ENCODE measurements around the gene PLBD2.

Gene PLBD2

DNA sequence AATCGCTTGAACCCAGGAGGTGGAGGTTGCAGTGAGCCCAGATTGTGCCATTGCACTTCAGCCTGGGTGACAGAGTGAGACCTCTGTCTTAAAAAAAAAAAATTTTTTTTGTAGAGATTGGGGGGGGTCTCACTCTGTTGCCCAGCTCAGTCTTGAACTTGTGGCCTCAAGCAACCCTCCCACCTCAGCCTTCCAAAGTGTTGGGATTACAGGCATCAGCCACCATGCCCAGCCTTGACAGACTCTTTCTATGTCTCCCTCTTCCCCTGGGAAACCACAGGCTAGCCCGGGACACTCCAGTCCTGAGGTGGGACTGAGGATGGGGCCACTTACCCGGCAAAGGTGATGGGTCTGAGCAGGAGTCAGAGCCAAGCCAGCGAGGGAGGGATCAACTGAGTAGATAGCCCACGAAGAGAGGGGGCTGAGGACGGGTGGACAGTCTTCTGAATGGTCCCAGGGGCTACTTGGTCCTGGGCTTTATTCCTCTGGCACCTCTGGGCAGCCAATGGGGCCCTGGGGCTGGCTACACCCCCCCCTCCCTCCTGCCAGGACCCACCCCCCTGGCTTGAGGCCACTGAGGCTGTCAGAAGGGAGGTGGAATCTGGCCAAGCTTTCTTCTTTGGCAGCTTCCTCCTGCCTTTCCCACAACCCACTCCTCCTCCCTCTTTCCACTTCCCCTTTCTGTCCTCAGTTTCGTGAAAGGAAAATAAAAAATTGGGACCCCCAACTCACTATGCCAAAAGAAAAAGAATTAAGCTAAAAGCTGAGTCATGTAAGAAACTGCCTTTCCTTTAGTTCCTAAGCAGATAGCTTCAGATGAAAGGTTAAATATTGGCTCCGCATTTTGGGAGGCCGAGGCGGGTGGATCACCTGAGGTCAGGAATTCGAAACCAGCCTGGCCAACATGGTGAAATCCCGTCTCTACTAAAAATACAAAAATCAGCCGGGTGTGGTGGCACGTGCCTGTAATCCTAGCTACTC is 45.3 kb downstream of the PLBD2 start, which contains the start of gene SDS:
SDS (minus strand) TSS at position 453 of the 981 bp plus-strand sequence. CDS start 4,179 bp downstream, outside the sequence.
- H3K4me2 ChIP-seq (ENCODE audit: low read depth, low read length, poor library complexity, severe bottlenecking), result no peak within 1 kb of the TSS
- no peak within 1 kb of the TSS for H3K4me3 ChIP-seq (ENCODE audit: low read length, poor library complexity, severe bottlenecking)
- no peak within 1 kb of the TSS for H2AFZ ChIP-seq (ENCODE audit: low read length)
- no peaks in the 10 kb centered on the region for H4K20me1 ChIP-seq (ENCODE audit: insufficient read depth, low read length, poor library complexity, severe bottlenecking)
- no peak for TF ChIP-seq EZH2phosphoT487 (IDR thresholded peaks at IDR 0.05; ENCODE audit: borderline replicate concordance)
- TF ChIP-seq, protein P1, sequence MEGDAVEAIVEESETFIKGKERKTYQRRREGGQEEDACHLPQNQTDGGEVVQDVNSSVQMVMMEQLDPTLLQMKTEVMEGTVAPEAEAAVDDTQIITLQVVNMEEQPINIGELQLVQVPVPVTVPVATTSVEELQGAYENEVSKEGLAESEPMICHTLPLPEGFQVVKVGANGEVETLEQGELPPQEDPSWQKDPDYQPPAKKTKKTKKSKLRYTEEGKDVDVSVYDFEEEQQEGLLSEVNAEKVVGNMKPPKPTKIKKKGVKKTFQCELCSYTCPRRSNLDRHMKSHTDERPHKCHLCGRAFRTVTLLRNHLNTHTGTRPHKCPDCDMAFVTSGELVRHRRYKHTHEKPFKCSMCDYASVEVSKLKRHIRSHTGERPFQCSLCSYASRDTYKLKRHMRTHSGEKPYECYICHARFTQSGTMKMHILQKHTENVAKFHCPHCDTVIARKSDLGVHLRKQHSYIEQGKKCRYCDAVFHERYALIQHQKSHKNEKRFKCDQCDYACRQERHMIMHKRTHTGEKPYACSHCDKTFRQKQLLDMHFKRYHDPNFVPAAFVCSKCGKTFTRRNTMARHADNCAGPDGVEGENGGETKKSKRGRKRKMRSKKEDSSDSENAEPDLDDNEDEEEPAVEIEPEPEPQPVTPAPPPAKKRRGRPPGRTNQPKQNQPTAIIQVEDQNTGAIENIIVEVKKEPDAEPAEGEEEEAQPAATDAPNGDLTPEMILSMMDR (conservative IDR thresholded peaks at IDR 0.05; ENCODE audit: low read length), result no peak
- H3K27me3 ChIP-seq (ENCODE audit: insufficient read depth, low read length, poor library complexity, severe bottlenecking), result no peaks in the 10 kb centered on the region
- H3F3A ChIP-seq (ENCODE audit: low read depth), result no peaks in the 10 kb centered on the region
- H3K9ac ChIP-seq (ENCODE audit: low read depth, low read length, poor library complexity, severe bottlenecking), result no peak within 1 kb of the TSS
- no peaks in the 10 kb centered on the region for H3K4me1 ChIP-seq (ENCODE audit: insufficient read depth, low read length, poor library complexity, severe bottlenecking)
- H3K36me3 ChIP-seq (ENCODE audit: insufficient read depth, low read length), result no peaks in the 10 kb centered on the region
- no peaks in the 10 kb centered on the region for H3K79me2 ChIP-seq (ENCODE audit: insufficient read depth, low read length)
- no peaks in the 10 kb centered on the region for H3K9me2 ChIP-seq (replicated peaks; ENCODE audit: low read depth, low read length)
- H3K9me3 ChIP-seq (ENCODE audit: insufficient read depth, low read depth, low read length), result no peaks in the 10 kb centered on the region

DNA sequence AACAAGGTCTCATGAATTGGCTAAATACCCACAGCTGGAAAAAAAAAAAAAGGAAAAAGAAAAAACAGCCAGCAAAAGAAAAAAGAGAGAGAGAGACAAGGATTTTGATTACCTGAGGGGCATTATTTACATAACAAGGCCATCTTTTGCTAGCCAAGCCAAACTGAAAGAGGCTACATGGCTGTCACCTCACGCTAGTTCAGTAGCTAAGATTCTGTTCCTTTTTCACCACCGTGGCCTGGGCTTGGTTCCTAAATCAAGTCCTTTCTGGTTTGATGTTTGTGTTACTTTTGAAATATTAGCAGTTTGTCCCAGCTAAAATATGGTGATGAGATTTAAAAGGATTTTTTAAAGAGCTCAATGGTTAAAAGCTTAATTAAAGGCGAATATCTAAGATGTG is 47.3 kb downstream of the PLBD2 start:
- Histone ChIP-seq H3K9me2 (replicated peaks; ENCODE audit: low read depth, low read length) (no peaks in the 10 kb centered on the region), H2AFZ (ENCODE audit: low read length) (no peak overlapping the region), H3F3A (ENCODE audit: low read depth) (no peaks in the 10 kb centered on the region), H3K27me3 (ENCODE audit: insufficient read depth, low read length, poor library complexity, severe bottlenecking) (no peaks in the 10 kb centered on the region), H4K20me1 (ENCODE audit: insufficient read depth, low read length, poor library complexity, severe bottlenecking) (no peaks in the 10 kb centered on the region), H3K79me2 (ENCODE audit: insufficient read depth, low read length) (no peaks in the 10 kb centered on the region), H3K4me1 (ENCODE audit: insufficient read depth, low read length, poor library complexity, severe bottlenecking) (no peaks in the 10 kb centered on the region), H3K9ac (ENCODE audit: low read depth, low read length, poor library complexity, severe bottlenecking) (no peak overlapping the region), H3K4me2 (ENCODE audit: low read depth, low read length, poor library complexity, severe bottlenecking) (no peak overlapping the region), H3K4me3 (ENCODE audit: low read length, poor library complexity, severe bottlenecking) (no peak overlapping the region), H3K36me3 (ENCODE audit: insufficient read depth, low read length) (no peaks in the 10 kb centered on the region), H3K9me3 (ENCODE audit: insufficient read depth, low read depth, low read length) (no peaks in the 10 kb centered on the region)
- TF ChIP-seq, protein P1 (conservative IDR thresholded peaks at IDR 0.05; ENCODE audit: low read length), result no peak
- TF ChIP-seq EZH2phosphoT487 (IDR thresholded peaks at IDR 0.05; ENCODE audit: borderline replicate concordance), result no peak

DNA sequence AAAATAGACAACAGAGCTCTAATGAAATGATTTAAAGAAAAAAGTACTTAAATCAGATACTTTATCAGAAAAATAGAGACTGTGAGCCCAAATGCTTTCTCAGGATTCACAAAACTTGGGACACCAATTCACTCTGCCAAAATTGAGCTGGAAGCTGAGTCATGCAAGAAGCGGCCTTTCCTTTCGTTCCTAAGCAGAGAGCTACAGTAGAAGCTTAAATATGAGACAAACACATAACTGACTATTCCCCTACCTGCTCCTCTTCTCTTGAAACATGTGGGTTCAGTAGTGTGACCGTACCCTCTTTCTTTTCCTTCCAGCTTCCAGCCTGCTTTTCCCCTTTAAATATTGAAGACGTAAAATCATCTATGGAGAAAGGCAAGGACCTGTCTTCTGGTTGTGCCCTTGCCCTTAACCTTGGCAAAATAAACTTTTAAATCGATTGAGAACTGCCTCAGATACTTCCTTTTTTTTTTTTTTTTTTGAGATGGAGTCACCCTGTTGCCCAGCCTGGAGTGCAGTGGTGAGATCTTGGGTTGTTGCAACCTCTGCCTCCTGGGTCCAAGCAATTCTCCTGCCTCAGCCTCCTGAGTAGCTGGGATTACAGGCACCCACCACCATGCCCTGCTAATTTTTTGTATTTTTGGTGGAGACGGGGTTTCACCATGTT is 49.7 kb downstream of the PLBD2 start:
- H2AFZ ChIP-seq (ENCODE audit: low read length), result no peak overlapping the region

More for the DNA sequence above, 49.7 kb downstream of the PLBD2 start:
- Histone ChIP-seq H3K9ac (ENCODE audit: low read depth, low read length, poor library complexity, severe bottlenecking) (no peak overlapping the region), H3K9me3 (ENCODE audit: insufficient read depth, low read depth, low read length) (no peaks in the 10 kb centered on the region), H4K20me1 (ENCODE audit: insufficient read depth, low read length, poor library complexity, severe bottlenecking) (no peaks in the 10 kb centered on the region), H3K9me2 (replicated peaks; ENCODE audit: low read depth, low read length) (no peaks in the 10 kb centered on the region), H3K4me1 (ENCODE audit: insufficient read depth, low read length, poor library complexity, severe bottlenecking) (no peaks in the 10 kb centered on the region), H3K4me3 (ENCODE audit: low read length, poor library complexity, severe bottlenecking) (no peak overlapping the region), H3K36me3 (ENCODE audit: insufficient read depth, low read length) (no peaks in the 10 kb centered on the region), H3K27me3 (ENCODE audit: insufficient read depth, low read length, poor library complexity, severe bottlenecking) (no peaks in the 10 kb centered on the region), H3K79me2 (ENCODE audit: insufficient read depth, low read length) (no peaks in the 10 kb centered on the region), H3K4me2 (ENCODE audit: low read depth, low read length, poor library complexity, severe bottlenecking) (no peak overlapping the region), H3F3A (ENCODE audit: low read depth) (no peaks in the 10 kb centered on the region)
- no peak for TF ChIP-seq EZH2phosphoT487 (IDR thresholded peaks at IDR 0.05; ENCODE audit: borderline replicate concordance)
- TF ChIP-seq, protein P1 (conservative IDR thresholded peaks at IDR 0.05; ENCODE audit: low read length), result no peak

Measured in Loucy (cell line).